NCI-H146 (cell line): ENCODE data around the gene CCR3.

Source experiments
- DNase-seq: peaks from one replicate; lab custom pipeline; 2025; lab: John Stamatoyannopoulos, UW

Gene CCR3

GRCh38 chr3:46221391-46221790 lies 20.9 kb upstream of the CCR3 start:
- no peak for DNase-seq

GRCh38 chr3:46221938-46222337 lies 20.3 kb upstream of the CCR3 start:
- no peak for DNase-seq

- DNase-seq = no peak
Observed at GRCh38 chr3:46222435-46223161, 19.7 kb upstream of the CCR3 start.

GRCh38 chr3:46228260-46229242 lies 13.7 kb upstream of the CCR3 start:
- no peak for DNase-seq

DNA sequence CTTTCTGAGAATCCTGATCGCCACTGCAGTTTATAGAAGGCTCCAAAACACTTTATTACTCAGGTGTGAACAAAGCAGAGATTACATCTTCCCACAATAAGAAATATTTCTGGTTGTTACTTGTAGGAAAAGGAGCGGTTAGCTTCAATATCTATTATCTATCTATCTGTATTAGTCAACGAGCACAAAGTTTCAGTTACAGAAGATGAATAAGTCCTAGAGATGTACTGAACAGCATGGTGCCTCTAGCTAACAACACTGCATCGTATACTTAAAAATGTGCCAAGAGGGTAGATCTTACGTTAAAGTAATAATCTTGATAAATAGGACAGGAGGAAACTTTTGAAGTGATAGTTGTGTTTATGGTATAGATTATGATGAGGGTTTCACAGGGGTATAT lies 10.9 kb upstream of the CCR3 start:
- no peak for DNase-seq

DNA sequence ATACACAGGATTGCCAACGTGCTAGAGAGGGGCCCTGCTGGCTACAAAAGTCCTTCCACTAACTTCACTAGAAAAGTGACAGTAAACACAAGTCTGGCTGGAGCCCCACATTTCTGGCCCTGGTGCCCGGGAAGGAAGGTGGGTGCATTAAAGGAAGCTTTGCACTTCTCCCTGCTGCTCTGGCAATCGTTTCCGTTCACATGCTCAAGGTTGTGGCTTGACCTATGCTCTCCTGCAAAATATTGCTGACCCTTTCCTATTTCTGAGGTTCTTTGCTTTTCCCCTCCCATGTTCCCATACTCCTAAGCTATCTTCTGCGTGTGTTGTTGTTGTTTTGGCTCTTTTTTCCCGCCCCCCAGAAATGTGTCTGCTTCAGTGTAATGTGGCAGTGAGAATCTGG lies 9.1 kb upstream of the CCR3 start:
- no peak for DNase-seq

DNA sequence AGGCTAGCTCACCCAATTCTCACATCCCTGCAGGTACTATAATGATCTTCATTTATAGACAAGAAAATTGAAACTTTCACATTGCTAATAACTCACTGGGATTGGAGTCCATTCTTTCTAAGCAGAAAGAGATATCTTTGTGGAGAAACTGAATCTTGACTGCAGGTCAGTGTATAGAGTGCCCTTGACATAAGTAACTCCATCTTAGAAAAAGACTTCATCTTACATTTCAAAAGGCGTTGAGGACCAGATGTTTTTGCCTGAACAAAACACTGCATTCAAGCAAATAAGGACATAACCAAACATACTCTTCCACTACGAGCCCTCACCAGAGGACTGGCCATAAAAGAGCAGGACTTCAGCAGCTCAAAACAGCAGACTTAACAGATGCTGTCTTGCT lies 6.8 kb upstream of the CCR3 start:
- DNase-seq = no peak

GRCh38 chr3:46236294-46237054 lies 5.8 kb upstream of the CCR3 start:
- no peak for DNase-seq

- DNase-seq = no peak
Observed at GRCh38 chr3:46238386-46238785, 3.9 kb upstream of the CCR3 start.

DNA sequence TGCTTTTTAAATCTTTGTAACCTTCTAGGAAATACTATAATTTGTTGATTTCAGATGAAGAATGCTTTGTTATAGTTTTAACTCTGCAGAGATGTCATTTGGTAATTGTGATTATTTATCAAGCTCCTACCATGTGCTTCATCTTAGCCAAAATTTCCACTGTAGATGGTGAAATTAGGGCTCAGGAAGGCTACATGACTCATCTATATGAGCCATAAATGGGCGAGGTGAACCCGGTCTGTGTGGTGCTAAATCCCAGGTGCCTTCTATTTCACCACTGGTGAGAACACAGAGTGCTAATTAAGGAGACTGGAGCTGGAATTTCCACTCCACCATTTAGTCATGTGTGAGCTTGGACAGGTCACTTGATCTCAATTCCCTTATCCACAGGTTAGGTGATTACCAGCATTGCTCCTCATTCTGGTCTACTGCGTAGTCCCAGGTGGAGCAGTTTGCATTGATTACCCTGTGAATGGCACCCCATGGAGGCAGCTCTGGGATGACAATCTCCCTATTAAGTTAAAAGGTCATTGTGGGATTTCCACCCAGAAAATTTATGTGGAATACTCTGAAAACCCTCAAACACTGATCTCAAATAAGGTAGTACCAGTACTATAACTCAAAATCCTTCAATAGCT lies 2.8 kb upstream of the CCR3 start:
- no peak for DNase-seq

DNA sequence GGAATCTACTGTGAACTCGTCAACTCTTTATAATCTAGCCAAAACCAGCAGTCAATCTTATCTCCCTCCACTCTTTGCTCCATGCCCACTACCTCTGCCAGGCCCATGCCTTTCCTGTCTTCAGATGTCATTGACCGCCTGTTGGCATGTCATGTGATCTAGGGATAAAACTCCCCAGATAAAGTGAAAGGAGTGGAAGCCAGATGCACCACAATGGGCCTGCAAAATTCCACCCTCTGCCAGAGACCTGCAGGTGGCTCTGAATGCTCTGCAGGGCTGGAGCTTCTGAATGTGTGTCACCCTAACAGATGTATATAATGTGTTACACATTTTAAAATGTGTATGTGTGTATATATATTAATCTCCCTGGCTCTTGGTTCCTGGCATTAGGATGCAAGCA lies 2.3 kb upstream of the CCR3 start:
- DNase-seq = no peak

GRCh38 chr3:46243560-46243959 lies 1.3 kb downstream of the CCR3 start:
- no peak for DNase-seq

- no peak for DNase-seq
Observed at GRCh38 chr3:46245146-46245545, 2.9 kb downstream of the CCR3 start.

DNA sequence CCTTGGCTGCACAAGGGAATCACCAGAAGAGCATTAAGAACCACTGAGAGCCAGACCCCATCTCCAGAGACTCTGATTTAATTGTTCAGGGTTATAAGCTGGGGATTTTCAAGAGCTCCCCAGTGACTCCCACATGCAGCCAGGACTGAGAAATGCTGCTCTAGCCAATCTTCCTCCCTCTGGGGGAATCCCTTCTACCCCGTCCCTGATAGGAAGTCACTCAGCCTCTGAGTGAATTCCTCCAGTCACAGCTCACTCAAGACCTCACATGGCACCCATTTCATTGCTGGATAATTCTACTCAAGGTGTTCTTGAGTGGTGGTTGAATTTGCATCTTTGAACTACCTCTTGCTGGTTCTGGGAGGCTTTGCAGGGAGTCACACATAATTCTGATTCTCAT lies 10.7 kb downstream of the CCR3 start:
- DNase-seq = no peak

- no peak for DNase-seq
Observed at GRCh38 chr3:46258525-46258924, 16.3 kb downstream of the CCR3 start.

GRCh38 chr3:46261926-46262594 lies 19.8 kb downstream of the CCR3 start:
- DNase-seq = no peak

- DNase-seq = no peak
Observed at GRCh38 chr3:46264002-46264401, 21.7 kb downstream of the CCR3 start.

- DNase-seq = no peak
Observed at GRCh38 chr3:46266598-46266997, 24.3 kb downstream of the CCR3 start.

GRCh38 chr3:46269556-46269955 lies 27.3 kb downstream of the CCR3 start:
- DNase-seq = no peak

GRCh38 chr3:46270474-46270873 lies 28.2 kb downstream of the CCR3 start:
- no peak for DNase-seq

DNA sequence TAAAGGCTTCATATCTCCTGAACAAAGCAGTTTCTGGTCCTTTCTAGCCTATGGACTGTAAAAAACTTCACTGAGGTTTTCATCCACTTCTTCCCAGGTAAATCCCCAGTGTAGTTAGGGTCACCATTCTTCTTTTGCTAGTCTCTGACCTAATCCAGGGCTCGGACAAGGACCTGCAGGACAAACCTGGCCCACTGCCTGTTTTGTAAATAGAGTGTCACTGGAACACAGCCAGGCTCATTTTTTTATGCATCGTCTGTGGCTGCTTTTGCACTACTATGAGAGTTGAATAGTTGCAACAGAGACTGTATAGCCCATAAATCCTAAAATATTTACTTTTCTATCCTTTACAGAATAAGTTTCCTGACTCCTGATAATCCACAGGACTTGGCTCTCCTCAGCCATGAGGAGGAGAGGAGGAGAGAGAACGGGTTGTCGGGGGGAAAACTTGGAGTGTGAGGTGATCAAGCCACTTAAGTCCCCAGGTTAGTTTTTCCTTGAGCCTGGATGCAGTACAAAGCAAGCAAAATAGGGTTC lies 29.0 kb downstream of the CCR3 start:
- DNase-seq = no peak
